Measurements from ENCODE around the gene WNT16.

Gene WNT16, protein sequence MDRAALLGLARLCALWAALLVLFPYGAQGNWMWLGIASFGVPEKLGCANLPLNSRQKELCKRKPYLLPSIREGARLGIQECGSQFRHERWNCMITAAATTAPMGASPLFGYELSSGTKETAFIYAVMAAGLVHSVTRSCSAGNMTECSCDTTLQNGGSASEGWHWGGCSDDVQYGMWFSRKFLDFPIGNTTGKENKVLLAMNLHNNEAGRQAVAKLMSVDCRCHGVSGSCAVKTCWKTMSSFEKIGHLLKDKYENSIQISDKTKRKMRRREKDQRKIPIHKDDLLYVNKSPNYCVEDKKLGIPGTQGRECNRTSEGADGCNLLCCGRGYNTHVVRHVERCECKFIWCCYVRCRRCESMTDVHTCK

DNA sequence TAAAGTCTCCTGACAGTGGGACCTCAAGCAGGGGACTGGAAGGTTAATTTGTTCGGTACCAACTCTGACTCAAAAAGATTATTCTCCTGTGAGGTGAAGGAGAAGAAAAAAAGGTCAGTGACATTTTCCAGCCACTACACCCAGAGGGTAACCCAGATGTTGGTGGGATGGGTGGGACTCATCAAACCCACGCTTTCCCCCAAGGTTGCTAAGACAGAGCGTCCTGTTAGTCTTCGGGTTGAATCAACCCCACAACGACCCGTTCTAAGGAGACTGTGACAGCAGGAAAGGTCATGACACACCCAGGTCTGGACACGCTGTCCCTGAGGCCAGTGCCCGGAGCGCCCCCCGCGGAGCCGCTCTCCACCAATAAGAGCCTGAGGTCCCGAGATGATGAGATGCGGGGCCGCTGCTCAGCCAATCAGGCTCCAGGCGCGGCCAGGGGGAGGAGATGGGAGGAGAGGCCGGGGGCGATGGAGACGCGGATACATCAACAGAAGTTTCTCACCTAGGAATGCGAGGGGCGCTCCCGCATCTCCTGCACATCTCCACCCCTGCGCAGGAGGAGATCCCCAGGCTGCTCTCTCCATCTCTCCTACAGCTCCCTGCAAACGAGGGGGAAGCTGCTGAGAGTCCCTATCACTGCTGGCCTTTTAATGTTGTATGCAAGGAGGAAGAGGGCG lies at the start of gene WNT16:
WNT16 (plus strand) TSS at position 493 of the 683 bp plus-strand sequence. CDS start 293 bp downstream, outside the sequence.
- TF ChIP-seq, protein P1, sequence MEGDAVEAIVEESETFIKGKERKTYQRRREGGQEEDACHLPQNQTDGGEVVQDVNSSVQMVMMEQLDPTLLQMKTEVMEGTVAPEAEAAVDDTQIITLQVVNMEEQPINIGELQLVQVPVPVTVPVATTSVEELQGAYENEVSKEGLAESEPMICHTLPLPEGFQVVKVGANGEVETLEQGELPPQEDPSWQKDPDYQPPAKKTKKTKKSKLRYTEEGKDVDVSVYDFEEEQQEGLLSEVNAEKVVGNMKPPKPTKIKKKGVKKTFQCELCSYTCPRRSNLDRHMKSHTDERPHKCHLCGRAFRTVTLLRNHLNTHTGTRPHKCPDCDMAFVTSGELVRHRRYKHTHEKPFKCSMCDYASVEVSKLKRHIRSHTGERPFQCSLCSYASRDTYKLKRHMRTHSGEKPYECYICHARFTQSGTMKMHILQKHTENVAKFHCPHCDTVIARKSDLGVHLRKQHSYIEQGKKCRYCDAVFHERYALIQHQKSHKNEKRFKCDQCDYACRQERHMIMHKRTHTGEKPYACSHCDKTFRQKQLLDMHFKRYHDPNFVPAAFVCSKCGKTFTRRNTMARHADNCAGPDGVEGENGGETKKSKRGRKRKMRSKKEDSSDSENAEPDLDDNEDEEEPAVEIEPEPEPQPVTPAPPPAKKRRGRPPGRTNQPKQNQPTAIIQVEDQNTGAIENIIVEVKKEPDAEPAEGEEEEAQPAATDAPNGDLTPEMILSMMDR (IDR thresholded peaks at IDR 0.05): no peak
- H3K4me3 ChIP-seq: peak within 1 kb of the TSS; percentile 67
- H3K27ac ChIP-seq: no peak within 1 kb of the TSS
- DNase-seq (ENCODE audit: low spot score): no peak

DNA sequence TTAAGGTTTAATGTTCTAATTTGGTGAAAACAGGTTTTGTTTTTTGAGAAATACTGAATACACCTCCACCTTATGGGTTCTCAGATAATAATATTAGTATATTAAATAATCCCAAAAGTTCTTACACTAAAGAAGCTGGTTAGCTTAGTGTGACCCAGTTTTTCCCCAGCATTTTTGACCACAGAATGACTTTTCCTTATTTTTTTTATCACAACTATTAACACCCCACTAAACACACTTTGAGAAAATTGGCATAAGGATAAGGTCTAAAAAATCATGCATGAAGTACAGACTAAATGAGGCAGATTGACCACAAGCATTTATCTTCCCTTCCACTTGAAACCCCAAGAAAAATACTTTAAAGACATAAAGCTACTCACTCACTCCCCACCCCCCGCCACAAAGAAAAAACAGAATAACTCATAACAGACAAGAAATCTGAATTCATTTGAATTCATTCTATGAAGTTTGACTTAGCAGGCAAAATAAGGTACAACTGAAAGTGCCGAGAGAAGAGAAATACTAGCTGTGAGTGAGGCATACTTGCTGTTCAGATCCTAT lies 49.7 kb upstream of the WNT16 start:
- TF ChIP-seq, protein P1 (IDR thresholded peaks at IDR 0.05): no peak
- H3K4me3 ChIP-seq: no peak overlapping the region
- H3K27ac ChIP-seq: no peak overlapping the region
- DNase-seq (ENCODE audit: low spot score): no peak

DNA sequence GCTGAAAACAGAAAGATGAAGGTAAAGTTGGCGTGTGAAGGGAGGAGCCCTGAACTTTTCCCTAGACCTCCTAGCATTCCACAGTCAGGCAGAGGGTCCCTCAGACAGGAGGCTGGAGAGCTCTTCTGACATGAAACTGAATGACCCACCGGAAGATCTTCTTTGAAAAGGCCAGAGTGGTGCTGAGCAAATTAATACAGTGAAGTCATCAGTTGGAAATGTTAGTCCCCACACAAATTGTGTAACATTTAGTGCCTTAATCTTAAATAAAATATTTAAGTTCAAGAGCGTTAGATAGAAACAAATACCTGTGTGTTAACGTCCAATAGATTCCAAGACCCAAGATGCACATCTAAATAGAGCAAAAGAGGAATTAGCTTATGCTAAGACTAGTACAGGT lies 49.0 kb upstream of the WNT16 start:
- Histone ChIP-seq H3K4me3 (no peak overlapping the region), H3K27ac (no peak overlapping the region)
- DNase-seq (ENCODE audit: low spot score): no peak
- TF ChIP-seq, protein P1 (IDR thresholded peaks at IDR 0.05): no peak

DNA sequence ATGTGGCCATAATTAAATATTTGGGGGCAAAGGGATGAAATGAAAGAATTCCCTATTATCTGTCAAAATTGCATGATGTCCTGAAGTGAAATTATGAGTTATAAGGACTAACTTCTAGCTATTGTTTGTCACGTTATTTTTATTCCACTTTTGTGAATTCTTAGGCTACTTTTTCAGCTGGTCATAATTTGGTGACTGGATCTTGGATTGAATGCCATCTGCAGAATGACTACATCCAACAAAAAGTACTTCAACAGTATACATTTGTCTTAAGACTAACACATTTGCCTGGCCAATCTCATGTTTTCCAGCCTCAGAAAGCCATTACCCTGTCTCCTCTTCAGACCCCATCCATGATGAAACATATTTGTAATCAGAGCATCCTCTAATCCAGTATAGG lies 48.1 kb upstream of the WNT16 start:
- H3K4me3 ChIP-seq: no peak overlapping the region
- H3K27ac ChIP-seq: no peak overlapping the region
- DNase-seq (ENCODE audit: low spot score): no peak
- TF ChIP-seq, protein P1 (IDR thresholded peaks at IDR 0.05): no peak

DNA sequence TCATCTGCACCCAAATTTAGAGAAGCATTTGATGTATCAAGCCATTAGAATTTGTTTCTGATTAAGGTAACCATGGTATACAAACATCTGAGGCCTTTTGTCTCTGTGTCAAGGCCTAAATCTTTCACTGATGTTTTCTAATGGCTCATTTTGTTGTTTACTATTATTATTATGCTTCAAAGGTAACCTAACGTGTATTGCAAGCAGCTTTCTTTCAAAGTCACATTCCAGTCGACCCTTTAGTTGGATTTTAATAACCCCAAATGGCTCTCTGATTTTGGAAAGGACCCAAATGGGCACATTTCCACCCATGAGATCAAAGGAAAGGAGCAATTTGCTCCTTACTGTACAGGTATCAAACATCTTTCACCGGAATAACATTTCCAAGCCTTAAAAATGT lies 46.7 kb upstream of the WNT16 start:
- DNase-seq (ENCODE audit: low spot score): no peak
- no peak overlapping the region for H3K27ac ChIP-seq
- TF ChIP-seq, protein P1 (IDR thresholded peaks at IDR 0.05): no peak
- no peak overlapping the region for H3K4me3 ChIP-seq

DNA sequence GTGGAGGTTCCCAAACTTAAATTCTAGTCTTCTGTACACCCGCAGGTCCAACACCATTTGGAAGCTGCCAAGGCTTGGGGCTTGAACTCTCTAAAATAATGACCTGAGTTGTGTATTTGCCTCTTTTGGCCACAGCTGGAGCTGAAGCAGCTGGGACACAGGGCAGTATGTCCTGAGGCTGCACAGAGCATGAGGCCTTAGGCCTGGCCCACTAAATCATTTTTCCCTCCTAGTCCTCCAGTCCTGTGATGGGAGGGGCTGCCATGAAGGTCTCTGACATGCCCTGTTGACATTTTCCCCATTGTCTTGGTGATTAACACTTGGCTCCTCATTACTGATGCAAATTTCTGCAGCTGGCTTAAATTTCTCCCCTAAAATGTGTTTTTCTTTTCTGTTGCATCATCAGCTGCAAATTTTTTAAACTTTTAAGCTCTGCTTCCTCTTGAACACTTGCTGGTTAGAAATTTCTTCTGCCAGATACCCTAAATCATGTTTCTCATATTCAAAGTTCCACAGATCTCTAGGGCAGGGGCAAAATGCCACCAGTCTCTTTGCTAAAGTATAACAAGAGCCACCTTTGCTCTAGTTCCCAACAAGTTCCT lies 43.6 kb upstream of the WNT16 start:
- DNase-seq (ENCODE audit: low spot score): no peak

More for the DNA sequence above, 43.6 kb upstream of the WNT16 start:
- no peak overlapping the region for H3K4me3 ChIP-seq
- TF ChIP-seq, protein P1 (IDR thresholded peaks at IDR 0.05): no peak
- no peak overlapping the region for H3K27ac ChIP-seq

Measured in coronary artery (tissue), 2 donors.